Natural killer cell treated with Interleukin-12 subunit alpha and Interleukin-12 subunit beta and Interleukin-15 and Interleukin-18, amount 100 ng/mL, for 72 hours (primary cell): Measurements from ENCODE around the gene PCDHGA5. TPM values are rescaled to one million over a fixed set of nuclear protein-coding genes. Genes with fewer than 3 reads are reported as not detected.
A peak's percentile ranks its signal among the peaks of the same experiment; 100 is the strongest.
"Not testable (repeated sequence)": the region's sequence is repeated elsewhere in the genome, so short reads cannot be mapped to it uniquely, and the experiment has no call there.

Experiments
- ATAC-seq, 2 donors: fragments of 150-1000 bp; cut with Tn5 transposase in 1 of 2; sonication (Bioruptor Pico), chemical (Tn5 transposase) in 1 of 2; 2 replicates each; pipeline ENCODE4 v1.10.0; 2021
- DNase-seq: peaks from one replicate; pipeline ENCODE4 v3.0.0; 2022; ENCODE audit warnings: low spot score
- H3K27ac Mint-ChIP-seq, 2 donors: 1 replicate in 1 of 2; 2 replicates in 1 of 2; pipeline ENCODE4 v1.8.0; 2022; ENCODE audit warnings: mixed read lengths in 2 of 2, mild to moderate bottlenecking in 1 of 2, moderate library complexity in 1 of 2
- H3K27me3 Mint-ChIP-seq, 2 donors: 1 replicate in 1 of 2; 2 replicates in 1 of 2; pipeline ENCODE4 v1.8.0; 2022; ENCODE audit warnings: mixed read lengths in 2 of 2
- H3K36me3 Mint-ChIP-seq: one replicate; pipeline ENCODE4 v1.8.0; 2022; ENCODE audit warnings: mixed read lengths
- H3K4me1 Mint-ChIP-seq, 2 donors: 1 replicate in 1 of 2; 2 replicates in 1 of 2; pipeline ENCODE4 v1.8.0; 2022; ENCODE audit warnings: low read depth in 2 of 2, mixed read lengths in 2 of 2, mild to moderate bottlenecking in 1 of 2
- H3K4me3 Mint-ChIP-seq: one replicate; pipeline ENCODE4 v1.8.0; 2022; ENCODE audit warnings: mixed read lengths
- H3K9me3 Mint-ChIP-seq: 2 replicates; pipeline ENCODE4 v1.8.0; 2022; ENCODE audit warnings: mixed read lengths
- total RNA-seq, 2 donors: library from RNA; stranded (reverse); gene quantifications; one replicate each; pipeline ENCODE4 v1.2.3, GENCODE V29; 2022

The PCDHGA5 gene
- total RNA-seq, 2 donors from 2014 or later: 0.33 to 0.36 TPM

DNA sequence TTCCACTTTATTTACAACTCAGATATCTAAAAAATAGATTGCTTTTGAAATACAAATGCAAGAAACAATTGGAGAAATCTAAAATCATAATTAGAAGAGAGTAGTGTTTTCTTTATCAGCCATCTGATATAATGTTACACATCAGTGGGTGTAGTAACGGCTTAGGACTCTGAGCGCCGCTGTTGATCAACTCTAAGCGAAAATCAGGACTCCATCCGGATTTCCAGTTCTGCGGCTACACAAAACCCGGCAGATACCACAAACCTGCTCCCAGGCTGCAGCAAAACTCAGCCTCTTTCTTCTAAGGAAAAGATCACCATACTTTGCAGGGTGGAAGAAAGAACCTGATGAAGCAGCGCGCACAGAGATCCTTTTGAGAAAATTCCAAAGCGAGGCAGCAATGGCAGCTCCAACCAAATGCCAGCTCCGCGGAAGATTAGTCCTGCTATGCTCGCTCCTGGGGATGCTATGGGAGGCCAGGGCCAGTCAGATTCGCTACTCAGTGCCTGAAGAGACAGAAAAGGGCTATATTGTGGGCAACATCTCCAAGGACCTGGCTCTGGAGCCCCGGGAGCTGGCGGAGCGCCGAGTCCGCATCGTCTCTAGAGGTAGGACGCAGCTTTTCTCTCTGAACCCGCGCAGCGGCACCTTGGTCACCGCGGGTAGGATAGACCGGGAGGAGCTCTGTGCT lies 38.7 kb downstream of the PCDHGA5 start, which contains the start of gene PCDHGA9:
TSS of gene PCDHGA9 (plus strand) at position 226 of the 691 bp plus-strand sequence. CDS start at position 401, 175 bp downstream.
- H3K36me3 Mint-ChIP-seq: peaks cover 6% of the 10 kb centered on the region
- DNase-seq (no peak), ATAC-seq (no peak)
- peak within 1 kb of the TSS; percentile 43 for H3K4me3 Mint-ChIP-seq
- peaks cover 11 to 12% of the 10 kb centered on the region in 2 donors for H3K4me1 Mint-ChIP-seq
- H3K27me3 Mint-ChIP-seq: peaks cover 34 to 54% of the 10 kb centered on the region in 2 donors
- H3K9me3 Mint-ChIP-seq: peaks cover 4% of the 10 kb centered on the region
- H3K27ac Mint-ChIP-seq: no peak within 1 kb of the TSS

DNA sequence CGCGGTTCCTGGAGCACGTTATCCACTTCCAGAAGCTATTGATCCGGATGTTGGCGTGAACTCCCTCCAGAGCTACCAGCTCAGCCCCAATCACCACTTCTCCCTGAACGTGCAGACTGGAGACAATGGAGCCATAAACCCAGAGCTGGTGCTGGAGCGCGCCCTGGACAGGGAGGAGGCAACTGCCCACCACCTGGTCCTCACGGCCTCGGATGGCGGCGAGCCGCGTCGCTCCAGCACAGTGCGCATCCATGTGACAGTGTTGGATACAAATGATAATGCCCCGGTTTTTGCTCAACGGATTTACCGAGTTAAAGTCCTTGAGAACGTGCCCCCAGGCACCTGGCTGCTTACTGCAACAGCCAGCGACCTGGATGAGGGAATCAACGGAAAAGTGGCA lies 39.4 kb downstream of the PCDHGA5 start:
- Mint-ChIP-seq H3K4me1 (peaks cover 15 to 16% of the 10 kb centered on the region in 2 donors), H3K27ac (no peak overlapping the region), H3K36me3 (peaks cover 11% of the 10 kb centered on the region), H3K27me3 (peaks cover 36 to 61% of the 10 kb centered on the region in 2 donors), H3K4me3 (no peak overlapping the region), H3K9me3 (peaks cover 4% of the 10 kb centered on the region)
- no peak for DNase-seq
- no peak for ATAC-seq

DNA sequence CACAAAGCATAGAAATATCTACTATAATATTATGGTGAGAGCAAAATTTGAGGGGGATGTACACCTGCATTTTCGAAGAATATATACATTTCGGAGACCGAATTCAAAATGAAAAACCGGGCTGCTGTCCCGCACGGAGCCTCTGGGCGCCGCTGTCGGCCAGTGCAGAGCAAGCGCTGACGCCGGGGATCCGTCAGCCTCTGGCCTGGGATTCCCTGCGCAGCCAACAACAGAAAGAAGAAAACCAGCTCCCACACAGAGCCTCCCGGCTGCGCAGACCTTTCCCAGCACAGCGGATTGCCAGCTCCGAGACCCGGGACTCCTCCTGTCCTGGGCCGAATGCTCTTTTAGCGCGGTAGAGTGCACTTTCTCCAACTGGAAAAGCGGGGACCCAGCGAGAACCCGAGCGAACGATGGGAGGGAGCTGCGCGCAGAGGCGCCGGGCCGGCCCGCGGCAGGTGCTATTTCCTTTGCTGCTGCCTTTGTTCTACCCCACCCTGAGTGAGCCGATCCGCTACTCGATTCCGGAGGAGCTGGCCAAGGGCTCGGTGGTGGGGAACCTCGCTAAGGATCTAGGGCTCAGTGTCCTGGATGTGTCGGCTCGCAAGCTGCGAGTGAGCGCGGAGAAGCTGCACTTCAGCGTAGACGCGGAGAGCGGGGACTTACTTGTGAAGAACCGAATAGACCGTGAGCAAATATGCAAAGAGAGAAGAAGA lies 44.0 kb downstream of the PCDHGA5 start, which contains the start of gene PCDHGB6:
TSS of gene PCDHGB6 (plus strand) at position 232 of the 716 bp plus-strand sequence. CDS start at position 414, 182 bp downstream.
- H3K27ac Mint-ChIP-seq: peak within 1 kb of the TSS; percentile 9 to 35
- H3K4me1 Mint-ChIP-seq: peaks cover 20% of the 10 kb centered on the region in 2 donors
- DNase-seq (peak; percentile 75), ATAC-seq (peak; percentile 80 to 92)
- peaks cover 24 to 60% of the 10 kb centered on the region in 2 donors for H3K27me3 Mint-ChIP-seq
- peak within 1 kb of the TSS; percentile 76 for H3K4me3 Mint-ChIP-seq
- H3K9me3 Mint-ChIP-seq: not testable (repeated sequence)
- H3K36me3 Mint-ChIP-seq: peaks cover 19% of the 10 kb centered on the region

DNA sequence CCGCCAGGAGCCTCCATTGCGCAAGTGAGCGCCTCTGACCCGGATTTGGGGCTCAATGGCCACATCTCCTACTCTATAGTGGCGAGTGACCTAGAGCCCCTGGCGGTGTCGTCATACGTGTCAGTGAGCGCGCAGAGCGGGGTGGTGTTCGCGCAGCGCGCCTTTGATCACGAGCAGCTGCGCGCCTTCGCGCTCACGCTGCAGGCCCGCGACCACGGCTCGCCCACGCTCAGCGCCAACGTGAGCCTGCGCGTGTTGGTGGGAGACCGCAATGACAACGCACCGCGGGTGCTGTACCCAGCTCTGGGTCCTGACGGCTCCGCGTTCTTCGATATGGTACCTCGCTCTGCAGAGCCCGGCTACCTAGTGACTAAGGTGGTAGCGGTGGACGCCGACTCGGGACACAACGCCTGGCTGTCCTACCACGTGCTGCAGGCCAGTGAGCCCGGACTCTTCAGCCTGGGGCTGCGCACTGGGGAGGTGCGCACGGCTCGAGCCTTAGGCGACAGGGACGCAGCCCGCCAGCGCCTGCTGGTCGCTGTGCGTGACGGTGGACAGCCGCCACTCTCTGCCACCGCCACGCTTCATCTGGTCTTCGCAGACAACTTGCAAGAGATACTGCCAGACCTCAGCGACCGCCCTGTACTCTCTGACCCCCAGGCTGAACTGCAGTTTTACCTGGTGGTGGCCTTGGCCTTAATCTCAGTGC lies 45.8 kb downstream of the PCDHGA5 start:
- peaks cover 26 to 65% of the 10 kb centered on the region in 2 donors for H3K27me3 Mint-ChIP-seq
- H3K4me3 Mint-ChIP-seq: peak overlapping the region; percentile 76
- H3K9me3 Mint-ChIP-seq: no peaks in the 10 kb centered on the region
- H3K27ac Mint-ChIP-seq: no peak overlapping the region
- H3K36me3 Mint-ChIP-seq: peaks cover 35% of the 10 kb centered on the region
- ATAC-seq: no peak
- peaks cover 31 to 36% of the 10 kb centered on the region in 2 donors for H3K4me1 Mint-ChIP-seq
- no peak for DNase-seq

DNA sequence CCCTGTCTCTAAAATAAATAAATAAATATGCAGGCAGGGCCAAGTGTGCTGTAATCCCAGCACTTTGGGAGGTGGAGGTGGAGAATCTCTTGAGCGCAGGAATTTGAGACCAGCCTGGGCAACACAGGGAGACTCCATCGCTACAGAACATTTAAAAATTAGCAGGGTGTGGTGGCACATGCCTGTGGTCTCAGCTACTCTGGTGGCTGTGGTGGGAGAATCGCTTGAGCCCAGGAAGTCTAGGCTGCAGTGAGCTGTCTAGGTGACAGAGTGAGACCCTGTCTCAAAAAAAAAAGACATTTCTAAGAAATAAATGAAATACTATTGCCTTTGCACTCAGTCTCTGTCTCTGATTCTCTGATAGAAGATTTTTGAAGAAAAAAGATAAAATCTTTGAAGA lies 47.6 kb downstream of the PCDHGA5 start:
- peaks cover 21 to 66% of the 10 kb centered on the region in 2 donors for H3K27me3 Mint-ChIP-seq
- H3K4me1 Mint-ChIP-seq: peaks cover 31 to 43% of the 10 kb centered on the region in 2 donors
- H3K9me3 Mint-ChIP-seq: no peaks in the 10 kb centered on the region
- DNase-seq: no peak
- ATAC-seq: no peak
- H3K27ac Mint-ChIP-seq: no peak overlapping the region
- H3K36me3 Mint-ChIP-seq: peaks cover 35% of the 10 kb centered on the region
- H3K4me3 Mint-ChIP-seq: no peak overlapping the region

DNA sequence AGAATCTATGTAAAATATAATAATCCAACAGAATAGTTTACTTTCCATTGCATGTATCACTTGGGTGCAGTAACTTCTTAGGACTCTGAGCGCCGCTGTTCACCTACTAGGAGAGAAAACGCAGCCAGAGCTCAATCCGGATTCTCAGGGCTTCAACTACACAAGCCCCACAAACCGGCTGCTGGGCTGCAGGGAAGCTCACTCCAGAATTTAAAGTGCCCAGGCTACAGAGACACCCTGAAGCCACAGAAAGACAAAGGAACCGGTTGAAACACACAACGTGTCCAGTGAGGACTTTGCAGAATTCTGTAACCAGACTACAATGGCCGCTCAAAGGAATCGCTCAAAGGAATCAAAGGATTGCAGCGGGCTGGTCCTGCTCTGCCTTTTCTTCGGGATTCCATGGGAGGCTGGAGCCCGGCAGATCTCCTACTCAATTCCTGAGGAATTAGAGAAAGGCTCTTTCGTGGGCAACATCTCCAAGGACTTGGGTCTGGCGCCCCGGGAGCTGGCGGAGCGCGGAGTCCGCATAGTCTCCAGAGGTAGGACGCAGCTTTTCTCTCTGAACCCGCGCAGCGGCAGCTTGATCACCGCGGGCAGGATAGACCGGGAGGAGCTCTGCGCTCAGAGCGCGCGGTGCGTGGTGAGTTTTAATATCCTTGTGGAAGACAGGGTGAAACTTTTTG lies 49.0 kb downstream of the PCDHGA5 start, which contains the start of gene PCDHGA10:
TSS of gene PCDHGA10 (plus strand) at position 134 of the 686 bp plus-strand sequence. CDS start at position 323, 189 bp downstream.
- DNase-seq: no peak
- peaks cover 39% of the 10 kb centered on the region for H3K36me3 Mint-ChIP-seq
- peaks cover 31 to 41% of the 10 kb centered on the region in 2 donors for H3K4me1 Mint-ChIP-seq
- peaks cover 26 to 62% of the 10 kb centered on the region in 2 donors for H3K27me3 Mint-ChIP-seq
- peak; percentile 74 to 75 for ATAC-seq
- peak within 1 kb of the TSS; percentile 34 to 58 for H3K27ac Mint-ChIP-seq
- peak within 1 kb of the TSS; percentile 92 for H3K4me3 Mint-ChIP-seq
- H3K9me3 Mint-ChIP-seq: peaks cover 2% of the 10 kb centered on the region

DNA sequence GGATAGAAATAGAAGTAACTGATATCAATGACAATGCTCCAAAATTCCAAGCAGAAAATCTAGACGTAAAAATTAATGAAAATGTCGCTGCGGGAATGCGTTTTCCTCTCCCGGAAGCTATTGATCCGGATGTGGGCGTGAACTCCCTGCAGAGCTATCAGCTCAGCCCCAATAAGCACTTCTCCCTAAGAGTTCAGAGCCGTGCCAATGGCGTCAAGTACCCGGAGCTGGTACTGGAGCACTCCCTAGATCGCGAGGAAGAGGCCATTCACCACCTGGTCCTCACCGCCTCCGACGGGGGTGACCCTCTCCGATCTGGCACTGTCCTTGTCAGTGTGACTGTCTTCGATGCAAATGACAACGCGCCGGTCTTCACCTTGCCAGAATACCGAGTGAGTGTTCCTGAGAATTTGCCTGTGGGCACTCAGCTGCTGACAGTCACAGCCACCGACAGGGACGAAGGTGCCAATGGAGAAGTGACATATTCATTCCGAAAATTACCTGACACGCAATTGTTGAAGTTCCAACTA lies 49.6 kb downstream of the PCDHGA5 start:
- Mint-ChIP-seq H3K9me3 (peaks cover 5% of the 10 kb centered on the region), H3K4me3 (peak overlapping the region; percentile 92), H3K36me3 (peaks cover 40% of the 10 kb centered on the region), H3K4me1 (peaks cover 30 to 43% of the 10 kb centered on the region in 2 donors), H3K27ac (peak overlapping the region; percentile 34 to 58), H3K27me3 (peaks cover 28 to 62% of the 10 kb centered on the region in 2 donors)
- DNase-seq: no peak
- no peak for ATAC-seq

DNA sequence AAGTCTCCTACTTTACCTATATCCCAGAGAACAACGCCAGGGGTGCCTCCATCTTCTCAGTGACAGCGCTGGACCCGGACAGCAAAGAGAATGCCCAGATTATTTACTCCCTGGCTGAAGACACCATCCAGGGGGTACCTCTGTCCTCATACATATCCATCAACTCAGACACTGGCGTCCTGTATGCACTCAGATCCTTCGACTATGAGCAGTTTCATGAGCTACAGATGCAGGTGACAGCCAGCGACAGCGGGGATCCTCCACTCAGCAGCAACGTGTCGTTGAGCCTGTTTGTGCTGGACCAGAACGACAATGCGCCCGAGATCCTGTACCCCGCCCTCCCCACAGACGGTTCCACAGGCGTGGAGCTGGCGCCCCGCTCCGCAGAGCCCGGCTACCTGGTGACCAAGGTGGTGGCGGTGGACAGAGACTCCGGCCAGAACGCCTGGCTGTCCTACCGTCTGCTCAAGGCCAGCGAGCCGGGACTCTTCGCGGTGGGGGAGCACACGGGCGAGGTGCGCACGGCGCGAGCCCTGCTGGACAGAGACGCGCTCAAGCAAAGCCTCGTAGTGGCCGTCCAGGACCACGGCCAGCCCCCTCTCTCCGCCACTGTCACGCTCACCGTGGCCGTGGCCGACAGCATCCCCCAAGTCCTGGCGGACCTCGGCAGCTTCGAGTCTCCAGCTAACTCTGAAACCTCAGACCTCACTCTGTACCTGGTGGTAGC lies 50.7 kb downstream of the PCDHGA5 start:
- H3K36me3 Mint-ChIP-seq: peaks cover 36% of the 10 kb centered on the region
- not testable (repeated sequence) for ATAC-seq, DNase-seq, H3K9me3 Mint-ChIP-seq, H3K27ac Mint-ChIP-seq
- H3K4me3 Mint-ChIP-seq: peak overlapping the region; percentile 62
- peaks cover 24 to 45% of the 10 kb centered on the region in 2 donors for H3K4me1 Mint-ChIP-seq
- peaks cover 27 to 60% of the 10 kb centered on the region in 2 donors for H3K27me3 Mint-ChIP-seq

DNA sequence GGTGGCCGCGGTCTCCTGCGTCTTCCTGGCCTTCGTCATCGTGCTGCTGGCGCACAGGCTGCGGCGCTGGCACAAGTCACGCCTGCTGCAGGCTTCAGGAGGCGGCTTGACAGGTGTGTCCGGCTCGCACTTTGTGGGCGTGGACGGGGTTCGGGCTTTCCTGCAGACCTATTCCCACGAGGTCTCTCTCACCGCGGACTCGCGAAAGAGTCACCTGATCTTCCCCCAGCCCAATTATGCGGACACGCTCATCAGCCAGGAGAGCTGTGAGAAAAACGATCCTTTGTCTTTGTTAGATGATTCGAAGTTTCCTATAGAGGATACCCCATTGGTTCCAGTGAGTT lies 51.3 kb downstream of the PCDHGA5 start:
- DNase-seq, H3K9me3 Mint-ChIP-seq, H3K27ac Mint-ChIP-seq, ATAC-seq: not testable (repeated sequence)
- peaks cover 33% of the 10 kb centered on the region for H3K36me3 Mint-ChIP-seq
- peak overlapping the region; percentile 62 for H3K4me3 Mint-ChIP-seq
- H3K4me1 Mint-ChIP-seq: peaks cover 22 to 42% of the 10 kb centered on the region in 2 donors
- peaks cover 25 to 60% of the 10 kb centered on the region in 2 donors for H3K27me3 Mint-ChIP-seq

Other genes starting within 250 kb of the PCDHGA5 start
- not detected for gene PCDHB4, start 242.3 kb upstream of the PCDHGA5 start, total RNA-seq
- not detected for gene PCDHB5, start 229.0 kb upstream of the PCDHGA5 start, total RNA-seq
- gene PCDHB6, start 214.1 kb upstream of the PCDHGA5 start, total RNA-seq: not detected
- not detected for gene PCDHB7, start 191.5 kb upstream of the PCDHGA5 start, total RNA-seq
- not detected for gene PCDHB8, start 186.4 kb upstream of the PCDHGA5 start, total RNA-seq
- gene PCDHB16, start 181.8 kb upstream of the PCDHGA5 start, total RNA-seq: not detected
- under 1 TPM in 1 of 2 donors, not detected in 1; 0.17 TPM for gene PCDHB9, start 177.0 kb upstream of the PCDHGA5 start, total RNA-seq
- gene PCDHB10, start 171.8 kb upstream of the PCDHGA5 start, total RNA-seq: not detected
- not detected for gene PCDHB11, start 164.5 kb upstream of the PCDHGA5 start, total RNA-seq
- gene PCDHB12, start 155.4 kb upstream of the PCDHGA5 start, total RNA-seq: not detected
- gene PCDHB13, start 150.2 kb upstream of the PCDHGA5 start, total RNA-seq: under 1 TPM in 1 of 2 donors, not detected in 1; 0.10 TPM
- not detected for gene PCDHB14, start 140.8 kb upstream of the PCDHGA5 start, total RNA-seq
- gene PCDHB15, start 118.8 kb upstream of the PCDHGA5 start, total RNA-seq: not detected
- 1 to 10 TPM in 1 of 2 donors, under 1 TPM in 1; 0.67 to 2.2 TPM for gene SLC25A2, start 60.1 kb upstream of the PCDHGA5 start, total RNA-seq
- 10 to 100 TPM; 52.5 to 63.5 TPM for gene TAF7, start 43.4 kb upstream of the PCDHGA5 start, total RNA-seq
- gene PCDHGA1, start 33.6 kb upstream of the PCDHGA5 start, total RNA-seq: under 1 TPM in 1 of 2 donors, not detected in 1; 0.07 TPM
- gene PCDHGA2, start 25.4 kb upstream of the PCDHGA5 start, total RNA-seq: not detected
- not detected for gene PCDHGA3, start 20.3 kb upstream of the PCDHGA5 start, total RNA-seq
- under 1 TPM; 0.12 to 0.17 TPM for gene PCDHGB1, start 14.1 kb upstream of the PCDHGA5 start, total RNA-seq
- under 1 TPM; 0.48 to 0.50 TPM for gene PCDHGA4, start 9.1 kb upstream of the PCDHGA5 start, total RNA-seq
- under 1 TPM; 0.47 to 0.76 TPM for gene PCDHGB2, start 4.2 kb upstream of the PCDHGA5 start, total RNA-seq
- under 1 TPM; 0.71 to 0.81 TPM for gene PCDHGB3, start 6.1 kb downstream of the PCDHGA5 start, total RNA-seq
- under 1 TPM; 0.40 to 0.73 TPM for gene PCDHGA6, start 9.7 kb downstream of the PCDHGA5 start, total RNA-seq
- under 1 TPM; 0.10 to 0.25 TPM for gene PCDHGA7, start 18.6 kb downstream of the PCDHGA5 start, total RNA-seq
- gene PCDHGB4, start 23.5 kb downstream of the PCDHGA5 start, total RNA-seq: under 1 TPM; 0.29 to 0.39 TPM
- under 1 TPM; 0.19 to 0.20 TPM for gene PCDHGA8, start 28.5 kb downstream of the PCDHGA5 start, total RNA-seq
- 1 to 10 TPM; 1.7 to 2.8 TPM for gene PCDHGB5, start 33.8 kb downstream of the PCDHGA5 start, total RNA-seq
- gene PCDHGA9, start 38.6 kb downstream of the PCDHGA5 start, total RNA-seq: under 1 TPM; 0.71 to 0.92 TPM
- gene PCDHGB6, start 43.9 kb downstream of the PCDHGA5 start, total RNA-seq: 1 to 10 TPM in 1 of 2 donors, under 1 TPM in 1; 0.89 to 1.1 TPM
- gene PCDHGA10, start 48.8 kb downstream of the PCDHGA5 start, total RNA-seq: 1 to 10 TPM in 1 of 2 donors, under 1 TPM in 1; 0.67 to 1.2 TPM
- under 1 TPM; 0.33 to 0.95 TPM for gene PCDHGB7, start 53.5 kb downstream of the PCDHGA5 start, total RNA-seq
- under 1 TPM; 0.33 to 0.55 TPM for gene PCDHGA11, start 56.9 kb downstream of the PCDHGA5 start, total RNA-seq
- 1 to 10 TPM in 1 of 2 donors, under 1 TPM in 1; 0.69 to 1.4 TPM for gene PCDHGA12, start 66.3 kb downstream of the PCDHGA5 start, total RNA-seq
- 1 to 10 TPM in 1 of 2 donors, under 1 TPM in 1; 0.33 to 1.8 TPM for gene PCDHGC3, start 111.8 kb downstream of the PCDHGA5 start, total RNA-seq
- under 1 TPM in 1 of 2 donors, not detected in 1; 0.26 TPM for gene PCDHGC4, start 120.9 kb downstream of the PCDHGA5 start, total RNA-seq
- gene PCDHGC5, start 124.9 kb downstream of the PCDHGA5 start, total RNA-seq: under 1 TPM in 1 of 2 donors, not detected in 1; 0.17 TPM